IPS-NIHi7 (cell line): ENCODE results near the gene PEA15.
A peak's percentile ranks its signal among the peaks of the same experiment; 100 is the strongest.

ENCODE experiments used
- DNase-seq: peaks from one replicate; pipeline ENCODE4 v3.0.0; 2012; ENCODE audit warnings: mixed read lengths; ENCODE audit errors: extremely low spot score

PEA15 gene

GRCh38 chr1:160205242-160206035 lies at the start of gene PEA15:
Gene PEA15 (plus strand): TSS chr1:160205384. CDS start chr1:160211545, 6,161 bp downstream.
- peak; percentile 96 for DNase-seq

GRCh38 chr1:160156361-160156760 lies 48.8 kb upstream of the PEA15 start:
- DNase-seq, result no peak

GRCh38 chr1:160157174-160157573 lies 48.0 kb upstream of the PEA15 start:
- DNase-seq, result no peak

GRCh38 chr1:160158031-160158430 lies 47.2 kb upstream of the PEA15 start:
- DNase-seq, result no peak

- no peak for DNase-seq
Measured at GRCh38 chr1:160158534-160158933, 46.6 kb upstream of the PEA15 start.

GRCh38 chr1:160159846-160160245 lies 45.3 kb upstream of the PEA15 start:
- no peak for DNase-seq

GRCh38 chr1:160161965-160162705 lies 43.0 kb upstream of the PEA15 start:
- DNase-seq, result peak; percentile 85

GRCh38 chr1:160162931-160163330 lies 42.3 kb upstream of the PEA15 start:
- no peak for DNase-seq

GRCh38 chr1:160163615-160164014 lies 41.6 kb upstream of the PEA15 start:
- no peak for DNase-seq

- no peak for DNase-seq
Measured at GRCh38 chr1:160164121-160164520, 41.1 kb upstream of the PEA15 start.

- DNase-seq, result no peak
Measured at GRCh38 chr1:160166166-160166868, 38.9 kb upstream of the PEA15 start.

- no peak for DNase-seq
Measured at GRCh38 chr1:160167056-160167455, 38.1 kb upstream of the PEA15 start.

- no peak for DNase-seq
Measured at GRCh38 chr1:160167580-160167979, 37.6 kb upstream of the PEA15 start.

GRCh38 chr1:160168016-160168415 lies 37.2 kb upstream of the PEA15 start:
- no peak for DNase-seq

GRCh38 chr1:160168609-160169369 lies 36.4 kb upstream of the PEA15 start:
- peak; percentile 76 for DNase-seq

- peak; percentile 82 for DNase-seq
Measured at GRCh38 chr1:160169553-160170399, 35.4 kb upstream of the PEA15 start.

- no peak for DNase-seq
Measured at GRCh38 chr1:160171354-160171753, 33.8 kb upstream of the PEA15 start.

GRCh38 chr1:160171980-160172379 lies 33.2 kb upstream of the PEA15 start:
- no peak for DNase-seq

GRCh38 chr1:160177231-160177630 lies 28.0 kb upstream of the PEA15 start:
- no peak for DNase-seq

- DNase-seq, result no peak
Measured at GRCh38 chr1:160177667-160178066, 27.5 kb upstream of the PEA15 start.

- DNase-seq, result no peak
Measured at GRCh38 chr1:160178731-160179130, 26.5 kb upstream of the PEA15 start.
